ENCODE data around the gene JARID2.

JARID2 gene

DNA sequence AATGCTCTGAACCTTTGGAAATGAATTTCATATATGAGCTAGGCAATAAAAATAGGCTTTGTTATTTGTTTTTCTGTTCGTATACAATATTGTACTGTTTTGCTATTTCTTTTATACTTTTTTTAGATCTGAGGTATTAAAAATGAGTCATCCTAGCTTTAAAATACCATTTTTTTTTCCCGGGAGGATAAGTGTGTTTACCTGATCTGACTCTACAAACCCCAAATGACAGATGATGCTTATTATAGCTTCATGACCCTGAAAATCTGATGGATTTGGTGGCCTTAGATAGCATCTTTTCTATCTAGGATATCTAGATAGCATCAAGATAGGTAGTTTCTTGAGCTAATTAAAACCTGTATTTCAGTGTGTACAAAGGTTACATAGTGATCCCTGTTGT, 210.6 kb downstream of the JARID2 start:
- TF ChIP-seq, protein P1, sequence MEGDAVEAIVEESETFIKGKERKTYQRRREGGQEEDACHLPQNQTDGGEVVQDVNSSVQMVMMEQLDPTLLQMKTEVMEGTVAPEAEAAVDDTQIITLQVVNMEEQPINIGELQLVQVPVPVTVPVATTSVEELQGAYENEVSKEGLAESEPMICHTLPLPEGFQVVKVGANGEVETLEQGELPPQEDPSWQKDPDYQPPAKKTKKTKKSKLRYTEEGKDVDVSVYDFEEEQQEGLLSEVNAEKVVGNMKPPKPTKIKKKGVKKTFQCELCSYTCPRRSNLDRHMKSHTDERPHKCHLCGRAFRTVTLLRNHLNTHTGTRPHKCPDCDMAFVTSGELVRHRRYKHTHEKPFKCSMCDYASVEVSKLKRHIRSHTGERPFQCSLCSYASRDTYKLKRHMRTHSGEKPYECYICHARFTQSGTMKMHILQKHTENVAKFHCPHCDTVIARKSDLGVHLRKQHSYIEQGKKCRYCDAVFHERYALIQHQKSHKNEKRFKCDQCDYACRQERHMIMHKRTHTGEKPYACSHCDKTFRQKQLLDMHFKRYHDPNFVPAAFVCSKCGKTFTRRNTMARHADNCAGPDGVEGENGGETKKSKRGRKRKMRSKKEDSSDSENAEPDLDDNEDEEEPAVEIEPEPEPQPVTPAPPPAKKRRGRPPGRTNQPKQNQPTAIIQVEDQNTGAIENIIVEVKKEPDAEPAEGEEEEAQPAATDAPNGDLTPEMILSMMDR (conservative IDR thresholded peaks at IDR 0.05; ENCODE audit: low read depth, low read length) = no peak
- no peak overlapping the region for H3K4me3 ChIP-seq (ENCODE audit: low read depth, low read length)
- no peak for DNase-seq (ENCODE audit: low read depth)

DNA sequence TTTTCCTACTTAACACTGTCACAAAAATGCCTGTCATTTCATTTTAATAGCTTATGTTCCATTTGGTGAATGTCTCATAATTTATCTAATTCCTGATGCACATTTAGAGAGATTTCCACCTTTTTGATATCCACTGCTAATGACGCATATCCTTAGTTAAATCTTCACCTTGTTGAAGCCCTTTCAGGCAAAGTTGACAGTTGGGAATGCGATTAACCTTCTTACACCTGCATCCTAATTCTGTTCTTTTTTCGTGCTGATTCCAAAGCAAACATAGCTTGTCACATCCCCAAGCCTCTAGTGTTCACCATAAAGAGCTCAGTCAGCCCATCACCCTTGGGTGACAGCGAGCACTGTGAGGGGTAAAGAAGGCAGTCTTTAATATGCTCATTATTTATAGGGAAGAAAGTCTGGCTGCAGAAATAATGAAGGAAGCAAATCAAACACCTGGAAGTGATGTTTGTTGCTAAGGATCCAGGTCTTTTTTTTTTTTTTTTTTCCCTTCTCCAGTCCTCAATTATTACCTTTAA, 211.3 kb downstream of the JARID2 start:
- no peak for DNase-seq (ENCODE audit: low read depth)
- TF ChIP-seq, protein P1 (conservative IDR thresholded peaks at IDR 0.05; ENCODE audit: low read depth, low read length) = no peak
- no peak overlapping the region for H3K4me3 ChIP-seq (ENCODE audit: low read depth, low read length)

DNA sequence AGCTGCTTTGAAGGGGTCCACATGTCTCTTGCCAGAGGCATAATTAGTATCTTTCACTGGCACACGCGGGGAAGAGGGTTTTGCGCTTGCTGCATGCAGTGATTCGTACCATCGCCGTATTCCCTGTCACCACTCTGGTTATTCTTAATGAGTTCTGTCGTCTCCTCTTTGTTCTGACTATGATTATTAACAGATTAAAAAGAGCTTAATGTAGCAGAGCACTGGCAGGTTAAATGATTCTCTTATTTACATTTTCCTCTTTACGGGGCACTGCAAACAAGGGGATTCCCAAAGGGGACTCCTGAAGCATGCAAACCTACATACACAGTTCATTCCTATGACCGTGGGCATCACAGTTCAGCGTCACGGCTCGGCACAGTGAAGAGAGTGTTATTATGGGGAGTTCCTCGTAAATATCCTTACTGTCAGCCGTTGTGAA, 212.2 kb downstream of the JARID2 start:
- no peak overlapping the region for H3K4me3 ChIP-seq (ENCODE audit: low read depth, low read length)
- TF ChIP-seq, protein P1 (conservative IDR thresholded peaks at IDR 0.05; ENCODE audit: low read depth, low read length) = no peak
- DNase-seq (ENCODE audit: low read depth) = no peak

DNA sequence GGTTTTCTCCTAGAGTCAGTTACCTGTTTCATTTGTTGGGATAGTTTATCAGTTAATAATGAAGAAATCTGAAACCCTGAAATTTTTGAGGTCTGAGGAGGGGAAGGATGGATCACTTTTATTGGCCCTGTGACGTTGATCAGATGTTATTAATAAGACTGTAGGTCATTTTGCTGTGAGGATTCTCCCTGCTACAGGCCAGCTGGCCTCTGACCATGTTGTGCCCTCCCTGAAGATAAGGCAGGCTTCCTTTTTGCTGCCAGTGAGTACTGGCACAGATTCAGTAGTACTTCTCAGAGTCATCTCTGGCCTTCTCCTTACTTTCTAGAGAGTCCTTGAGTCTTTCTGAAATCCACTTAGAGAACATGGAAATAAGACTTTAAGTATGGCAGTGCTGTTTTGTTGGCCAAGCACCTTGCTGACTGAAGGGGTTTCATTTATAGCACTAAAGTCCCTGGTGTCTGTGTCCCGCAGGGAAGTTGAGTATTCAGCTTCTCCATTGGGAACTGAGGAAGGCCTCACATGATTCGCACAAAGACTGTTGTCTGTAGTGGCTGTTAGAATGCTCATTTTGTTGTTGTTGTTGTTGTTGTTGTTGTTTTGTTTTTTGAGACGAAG, 214.3 kb downstream of the JARID2 start:
- H3K4me3 ChIP-seq (ENCODE audit: low read depth, low read length) = no peak overlapping the region
- TF ChIP-seq, protein P1 (conservative IDR thresholded peaks at IDR 0.05; ENCODE audit: low read depth, low read length) = no peak
- DNase-seq (ENCODE audit: low read depth) = no peak

DNA sequence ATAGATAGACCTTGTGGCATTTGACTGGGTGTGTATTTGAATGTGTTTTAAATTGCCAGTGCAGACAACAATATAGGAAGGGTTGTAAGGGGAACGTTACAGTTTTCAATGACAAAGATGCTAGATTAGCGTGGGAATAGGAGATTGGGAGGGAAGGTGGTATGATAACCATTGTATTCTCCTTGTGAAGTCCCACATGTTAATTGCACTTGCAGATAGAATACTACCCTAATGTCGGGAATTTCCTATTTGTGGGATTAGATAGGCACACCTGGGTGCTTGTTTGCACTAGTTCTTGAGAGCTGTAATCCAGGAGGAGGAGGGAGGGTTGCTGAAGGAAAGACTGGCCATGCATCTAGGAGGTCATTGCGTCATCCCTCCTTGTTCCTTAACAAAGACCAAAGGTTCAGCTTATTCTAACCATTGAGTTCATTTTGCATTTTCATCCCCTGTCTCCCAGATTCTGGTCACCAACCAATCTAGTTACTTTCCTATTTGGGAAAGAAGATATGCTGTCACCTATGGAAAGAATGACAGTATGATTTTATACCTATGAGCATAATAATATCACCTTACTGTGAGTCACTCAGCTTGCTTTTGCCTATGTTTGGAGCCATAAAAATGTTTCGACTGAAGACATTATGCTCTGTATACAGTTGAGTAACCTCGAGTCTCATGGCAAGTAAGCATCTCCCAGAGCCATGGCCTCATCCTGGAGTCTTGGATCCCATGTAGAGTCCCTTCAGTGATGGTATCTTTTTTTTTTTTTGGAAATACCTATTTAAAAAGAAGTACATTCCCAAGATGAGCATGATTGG, 215.5 kb downstream of the JARID2 start:
- no peak for DNase-seq (ENCODE audit: low read depth)
- TF ChIP-seq, protein P1 (conservative IDR thresholded peaks at IDR 0.05; ENCODE audit: low read depth, low read length) = no peak
- no peak overlapping the region for H3K4me3 ChIP-seq (ENCODE audit: low read depth, low read length)

DNA sequence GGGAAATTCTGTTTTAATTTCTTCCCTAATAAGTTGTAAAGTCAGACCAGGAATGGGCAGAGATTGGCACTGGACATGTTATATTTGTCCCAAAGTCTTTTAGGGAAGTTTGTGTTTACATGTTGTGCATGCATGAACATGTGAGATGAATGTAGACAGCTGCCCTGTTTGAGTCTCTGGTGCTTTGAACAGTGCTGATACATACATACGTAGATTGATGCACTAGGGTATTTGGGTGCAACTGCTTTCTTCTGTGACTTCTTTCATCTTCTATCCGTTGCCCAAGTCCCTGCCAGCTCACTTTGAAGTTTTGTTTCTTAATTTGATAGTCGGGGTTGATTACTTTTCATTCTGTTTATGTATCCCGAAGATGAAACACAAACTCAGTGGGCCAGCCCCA, 216.4 kb downstream of the JARID2 start:
- DNase-seq (ENCODE audit: low read depth) = no peak
- TF ChIP-seq, protein P1 (conservative IDR thresholded peaks at IDR 0.05; ENCODE audit: low read depth, low read length) = no peak
- H3K4me3 ChIP-seq (ENCODE audit: low read depth, low read length) = no peak overlapping the region
